SKM-1 (cell line): ENCODE data around the gene GNB2.
"Not testable (repeated sequence)": the region's sequence is repeated elsewhere in the genome, so short reads cannot be mapped to it uniquely, and the experiment has no call there.

Experiments used
- DNase-seq: peaks from one replicate; lab custom pipeline; 2025; ENCODE audit not compliant: unreplicated experiment; lab: John Stamatoyannopoulos, UW

Gene GNB2

GRCh38 chr7:100662194-100662776 lies 11.3 kb upstream of the GNB2 start:
- DNase-seq = not testable (repeated sequence)

GRCh38 chr7:100665168-100665726 lies 8.3 kb upstream of the GNB2 start:
- no peak for DNase-seq

DNA sequence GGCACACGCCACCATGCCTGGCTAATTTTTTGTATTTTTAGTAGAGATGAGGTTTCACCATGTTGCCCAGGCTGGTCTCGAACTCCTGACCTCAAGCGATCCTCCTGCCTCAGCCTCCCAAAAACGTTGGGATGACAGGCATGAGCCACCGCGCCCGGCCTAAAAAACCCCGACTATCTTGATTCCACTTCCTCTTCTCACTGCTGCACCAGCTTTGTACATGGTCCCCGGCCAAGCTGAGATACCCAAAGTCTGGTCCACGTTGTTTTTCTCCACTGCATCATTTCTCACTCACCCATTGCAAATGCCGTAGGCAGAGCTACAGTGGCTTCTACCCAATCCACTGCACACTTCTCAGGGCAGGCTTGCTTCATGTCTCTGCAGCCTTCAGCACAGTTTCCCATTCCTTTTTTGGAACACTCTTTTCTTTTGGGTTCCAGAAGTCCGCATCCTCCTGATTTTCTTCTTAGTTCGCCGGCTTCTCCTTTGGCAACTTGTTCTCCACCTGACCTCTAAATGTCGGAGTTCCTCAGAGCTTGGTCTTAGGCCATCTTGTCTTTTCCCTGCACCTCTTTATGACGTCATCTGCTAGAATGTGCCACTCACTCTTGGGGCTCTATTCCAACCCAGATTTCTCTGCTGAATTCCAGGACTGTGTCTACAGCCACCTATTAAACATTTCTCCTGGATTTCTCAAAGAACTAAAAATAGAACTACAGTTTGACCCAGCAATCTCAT lies 6.0 kb upstream of the GNB2 start:
- no peak for DNase-seq

- no peak for DNase-seq
Observed at GRCh38 chr7:100668069-100668449, 5.5 kb upstream of the GNB2 start.

DNA sequence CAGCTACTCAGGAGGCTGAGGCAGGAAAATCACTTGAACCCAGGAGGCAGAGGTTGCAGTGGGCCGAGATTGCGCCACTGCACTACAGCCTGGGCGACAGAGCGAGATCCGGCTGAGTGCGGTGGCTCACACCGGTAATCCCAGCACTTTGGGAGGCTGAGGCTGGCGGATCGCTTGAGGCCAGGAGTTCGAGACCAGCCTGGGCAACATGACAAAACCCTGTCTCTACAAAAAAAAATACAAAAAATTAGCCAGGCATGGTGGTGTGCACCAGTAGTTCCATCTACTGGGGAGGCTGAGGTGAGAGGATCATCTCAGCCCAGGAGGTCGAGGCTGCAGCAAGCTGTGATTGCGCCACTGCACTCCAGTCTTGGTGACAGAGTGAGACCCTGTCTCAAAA lies 4.4 kb upstream of the GNB2 start:
- not testable (repeated sequence) for DNase-seq

DNA sequence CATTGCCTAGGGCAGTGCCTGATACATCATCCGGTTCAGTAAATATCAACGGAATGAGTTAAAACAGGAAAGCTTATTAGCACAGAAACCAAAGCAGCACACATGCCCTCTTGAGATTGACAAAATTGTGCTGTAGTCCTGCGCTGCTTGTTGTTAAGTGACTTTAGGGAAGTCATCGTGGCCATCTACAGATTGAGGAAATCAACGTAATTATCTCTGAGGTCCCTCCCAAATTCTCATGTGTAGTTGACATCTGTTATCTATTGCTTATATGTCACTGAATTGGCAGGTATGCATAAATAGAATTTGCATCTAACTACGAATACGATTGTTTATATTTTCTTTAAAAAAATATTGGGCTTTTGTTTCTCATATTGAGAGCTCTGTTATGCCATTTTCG lies 3.5 kb upstream of the GNB2 start:
- DNase-seq = no peak

- no peak for DNase-seq
Observed at GRCh38 chr7:100671353-100672327, 1.9 kb upstream of the GNB2 start.

DNA sequence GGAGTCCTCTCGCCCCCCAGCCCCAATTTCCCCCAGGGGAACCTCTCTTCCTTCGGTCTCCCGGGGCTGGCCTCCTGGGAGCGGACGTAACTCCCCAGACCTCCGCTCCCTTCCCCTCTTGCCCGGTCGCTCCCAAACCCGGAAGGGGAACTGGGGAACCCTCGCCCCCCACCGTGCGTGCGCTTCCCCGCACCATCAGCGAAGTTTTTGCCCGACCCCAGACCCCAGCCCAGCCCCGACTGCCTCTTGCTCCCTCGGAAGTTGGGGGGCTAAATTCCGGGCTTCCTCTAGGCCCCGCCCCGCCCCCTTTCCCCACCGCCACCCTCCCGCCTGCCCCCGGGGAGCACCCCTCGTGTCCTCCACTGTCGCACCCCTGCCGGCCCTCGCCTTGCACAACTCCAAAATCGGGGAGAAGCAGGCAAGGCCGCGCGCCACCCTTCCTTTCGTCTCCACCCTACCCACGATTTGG lies 436 bp downstream of the GNB2 start:
- no peak for DNase-seq

DNA sequence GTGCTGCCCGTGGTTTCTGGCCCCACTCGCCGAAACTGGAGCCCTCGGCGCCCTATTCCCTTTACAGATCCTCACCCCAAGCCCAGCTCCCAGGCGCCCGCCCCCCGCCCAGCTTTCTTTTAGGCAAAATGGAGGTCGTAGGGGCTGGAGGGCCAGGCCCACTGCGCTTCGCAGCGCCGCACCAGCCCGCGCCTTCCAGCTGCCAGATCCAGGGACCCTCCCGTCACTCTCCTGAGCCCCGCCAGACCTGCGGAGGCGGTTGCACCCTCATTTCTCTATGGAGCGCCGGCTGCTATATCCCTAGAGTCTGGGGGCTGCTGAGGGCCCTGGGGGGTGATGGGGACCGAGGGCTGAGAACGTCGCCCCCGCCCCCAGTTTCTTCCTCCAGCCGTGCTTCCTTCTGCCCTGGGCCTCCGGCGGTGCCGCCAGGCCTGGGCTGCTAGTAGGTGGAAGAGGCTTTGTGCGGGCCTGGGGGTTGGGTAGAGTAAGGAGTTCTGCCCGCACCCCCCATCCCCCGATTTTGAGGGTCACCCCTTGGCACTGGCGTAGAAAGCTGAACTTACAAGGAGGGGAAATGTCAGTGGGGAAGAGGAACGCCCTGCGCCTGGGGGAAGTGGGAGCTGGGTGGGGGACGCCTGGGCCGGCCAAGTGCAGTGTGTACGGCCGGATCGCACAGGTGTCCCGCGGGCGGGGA lies 1.0 kb downstream of the GNB2 start:
- DNase-seq = no peak

GRCh38 chr7:100675105-100675451 lies 1.5 kb downstream of the GNB2 start:
- no peak for DNase-seq

DNA sequence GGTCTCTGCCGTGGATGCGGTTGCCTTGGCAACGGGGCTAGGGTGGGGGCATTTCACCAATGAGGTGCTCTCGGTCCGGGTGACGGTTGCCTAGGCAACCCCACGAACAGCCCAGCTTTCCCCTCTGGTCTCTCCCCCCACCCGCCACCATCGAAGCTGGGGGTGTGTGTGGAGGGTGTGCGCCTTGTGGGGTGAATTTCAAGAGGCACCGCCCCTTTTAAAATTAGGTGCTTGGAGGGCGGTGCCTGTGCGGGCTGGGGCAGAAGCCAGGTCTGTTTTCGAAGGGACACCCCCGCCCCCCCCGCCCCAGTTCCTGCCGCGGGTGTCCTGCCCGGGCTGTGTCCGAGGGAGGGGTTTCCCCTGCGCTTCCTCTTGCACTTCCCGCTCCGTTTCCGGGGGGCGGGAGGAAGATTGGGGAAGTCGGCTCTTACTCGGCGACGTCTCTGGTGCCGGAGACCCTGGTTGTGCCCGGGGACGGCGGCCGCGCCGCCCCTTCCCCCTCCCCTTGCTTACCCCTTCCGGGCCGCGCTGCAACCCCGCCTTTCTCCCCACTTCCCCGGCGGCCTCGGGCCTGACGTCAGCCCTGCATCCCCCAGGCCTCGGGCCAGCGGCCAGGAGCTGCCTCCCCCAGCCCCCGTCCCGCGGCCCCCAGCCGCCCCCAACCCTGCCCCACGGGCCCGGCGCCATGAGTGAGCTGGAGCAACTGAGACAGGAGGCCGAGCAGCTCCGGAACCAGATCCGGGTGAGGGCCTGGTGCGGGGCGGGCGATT lies 2.2 kb downstream of the GNB2 start:
- no peak for DNase-seq

GRCh38 chr7:100676501-100677306 lies 3.2 kb downstream of the GNB2 start:
- DNase-seq = no peak

DNA sequence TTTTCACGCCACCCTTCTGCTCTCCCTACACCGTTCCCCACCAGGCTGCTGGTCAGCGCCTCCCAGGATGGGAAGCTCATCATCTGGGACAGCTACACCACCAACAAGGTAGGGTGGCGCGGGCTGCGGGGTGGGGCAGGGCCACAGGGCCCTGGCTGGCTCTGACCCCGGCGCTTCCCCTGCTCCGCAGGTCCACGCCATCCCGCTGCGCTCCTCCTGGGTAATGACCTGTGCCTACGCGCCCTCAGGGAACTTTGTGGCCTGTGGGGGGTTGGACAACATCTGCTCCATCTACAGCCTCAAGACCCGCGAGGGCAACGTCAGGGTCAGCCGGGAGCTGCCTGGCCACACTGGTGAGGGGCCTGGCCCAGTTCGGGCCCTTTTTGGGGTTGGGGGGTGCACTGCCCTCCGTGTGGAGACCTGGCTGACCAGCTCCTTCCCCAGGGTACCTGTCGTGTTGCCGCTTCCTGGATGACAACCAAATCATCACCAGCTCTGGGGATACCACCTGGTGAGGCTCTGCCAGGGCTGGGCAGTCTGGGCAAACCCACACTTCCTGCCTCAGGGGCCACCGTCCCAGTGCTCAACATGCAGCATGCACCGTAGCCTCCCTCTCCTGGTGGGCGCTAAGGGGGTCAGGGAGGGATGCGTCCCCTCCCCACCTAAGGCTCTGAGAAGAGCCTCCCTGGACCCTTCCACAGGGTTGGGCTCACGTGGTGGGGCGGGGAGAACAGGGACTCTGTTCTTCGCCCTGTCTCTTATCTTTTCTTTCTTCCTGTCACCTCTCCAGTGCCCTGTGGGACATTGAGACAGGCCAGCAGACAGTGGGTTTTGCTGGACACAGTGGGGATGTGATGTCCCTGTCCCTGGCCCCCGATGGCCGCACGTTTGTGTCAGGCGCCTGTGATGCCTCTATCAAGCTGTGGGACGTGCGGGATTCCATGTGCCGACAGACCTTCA lies 4.0 kb downstream of the GNB2 start:
- DNase-seq = no peak

GRCh38 chr7:100678291-100678984 lies 4.9 kb downstream of the GNB2 start:
- DNase-seq = no peak

DNA sequence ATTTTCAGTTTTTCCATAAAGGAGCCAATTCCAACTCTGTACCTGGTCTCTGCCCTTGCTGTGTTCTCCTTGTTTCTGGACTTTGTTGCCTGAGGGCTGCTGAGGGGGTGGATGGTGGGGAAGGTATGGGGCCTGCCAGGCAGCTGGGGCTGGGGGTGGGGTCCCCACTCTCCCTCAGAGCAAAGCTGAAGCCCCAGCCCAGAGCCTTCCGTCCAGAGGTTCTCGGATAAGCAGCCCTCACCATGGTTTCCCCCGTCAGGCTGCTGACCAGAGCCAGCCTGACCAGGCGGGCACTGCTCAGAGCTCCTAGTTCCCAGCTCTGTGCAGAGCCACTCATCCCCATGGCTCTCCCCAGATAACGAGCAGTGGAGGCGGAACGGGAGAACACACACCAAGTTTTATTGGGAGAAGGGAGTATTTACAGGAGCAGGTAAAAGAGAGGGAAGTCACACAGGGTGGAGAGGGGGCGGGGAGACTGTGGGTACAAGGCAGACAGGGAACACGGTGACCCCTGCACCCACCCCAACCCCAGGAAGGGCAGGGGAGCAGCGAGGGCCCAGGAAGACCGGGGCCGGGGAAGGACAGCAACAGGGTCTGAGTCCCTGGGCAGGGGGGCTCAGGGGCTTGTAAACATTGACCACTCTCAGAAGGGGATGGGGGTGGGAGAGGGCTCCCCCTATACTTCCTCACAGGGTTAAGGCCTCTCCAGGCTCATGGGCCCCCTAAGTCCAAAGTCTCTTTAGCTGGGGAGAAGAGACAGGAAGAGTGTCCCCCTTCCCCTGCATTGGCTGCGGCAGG lies 5.8 kb downstream of the GNB2 start:
- DNase-seq = no peak

DNA sequence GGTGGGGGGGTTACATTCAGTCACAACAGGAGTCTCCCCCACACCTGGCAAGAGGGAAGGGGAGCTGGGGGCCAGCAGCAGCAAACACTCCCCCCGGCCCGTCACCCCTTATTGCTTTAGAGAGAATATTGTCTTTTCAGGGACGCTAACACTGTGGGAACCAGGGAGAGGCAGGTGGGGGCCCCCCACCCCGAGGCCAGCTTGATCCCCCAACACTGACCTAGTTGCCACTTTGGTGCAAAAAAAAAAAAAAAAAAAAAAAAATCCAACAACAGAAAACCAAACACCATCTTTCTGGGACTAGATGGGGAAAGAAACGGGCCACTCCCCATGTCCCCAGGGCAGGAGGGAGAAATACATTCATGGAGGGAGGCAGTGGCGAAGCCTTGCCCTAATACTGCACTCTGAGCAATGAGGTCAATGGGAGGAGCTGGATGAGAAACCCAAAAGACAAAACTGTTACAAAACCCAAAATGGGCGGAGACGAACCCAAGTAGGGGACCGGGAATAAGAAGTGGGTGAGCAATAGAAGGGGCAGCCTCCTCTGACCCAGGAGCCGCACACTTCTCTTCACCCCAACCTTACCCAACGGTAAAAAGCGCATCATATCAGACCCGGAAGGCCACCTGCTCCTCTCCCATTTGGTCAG lies 6.5 kb downstream of the GNB2 start:
- DNase-seq = no peak
